ENCODE results near the gene SPP2.

- no peak for TF ChIP-seq EZH2 (IDR thresholded peaks at IDR 0.05; ENCODE audit: borderline replicate concordance, low read length)
- no peak for TF ChIP-seq CTCF (IDR thresholded peaks at IDR 0.05; ENCODE audit: low read length)
Measured at GRCh38 chr2:234107861-234108260, 57.4 kb downstream of the SPP2 start.
